GM18507 (cell line): ENCODE results near the gene PDE4D.
A peak's percentile ranks its signal among the peaks of the same experiment; 100 is the strongest.
"Not testable (repeated sequence)": the region's sequence is repeated elsewhere in the genome, so short reads cannot be mapped to it uniquely, and the experiment has no call there.

Experiments
- DNase-seq: peaks from one replicate; pipeline ENCODE4 v3.0.0; 2011; ENCODE audit warnings: low read depth; ENCODE audit not compliant: insufficient read length; ENCODE audit errors: extremely low spot score
- FAIRE-seq: peaks from 2 replicates; lab custom pipeline; 2011; peaks lifted over from hg19 to GRCh38; lab: Jason Lieb, UNC

Gene PDE4D

GRCh38 chr5:59380350-59380951, 513.1 kb downstream of the PDE4D start:
- peak; percentile 76 for FAIRE-seq
- peak; percentile 5 for DNase-seq

- FAIRE-seq = not testable (repeated sequence)
Observed at GRCh38 chr5:59374036-59374435, 519.5 kb downstream of the PDE4D start.

GRCh38 chr5:59371525-59372127, 521.9 kb downstream of the PDE4D start:
- no peak for FAIRE-seq

More at GRCh38 chr5:59374036-59374435, 519.5 kb downstream of the PDE4D start:
- not testable (repeated sequence) for DNase-seq

GRCh38 chr5:59368951-59369350, 524.6 kb downstream of the PDE4D start:
- FAIRE-seq (no peak), DNase-seq (no peak)

More at GRCh38 chr5:59371525-59372127, 521.9 kb downstream of the PDE4D start:
- DNase-seq = no peak

- no peak for DNase-seq
- FAIRE-seq = peak; percentile 73
Observed at GRCh38 chr5:59367791-59368394, 525.6 kb downstream of the PDE4D start.

- DNase-seq (no peak), FAIRE-seq (no peak)
Observed at GRCh38 chr5:59366784-59367183, 526.7 kb downstream of the PDE4D start.

- DNase-seq = no peak
- FAIRE-seq = no peak
Observed at GRCh38 chr5:59362438-59362837, 531.1 kb downstream of the PDE4D start.

GRCh38 chr5:59361454-59361853, 532.1 kb downstream of the PDE4D start:
- FAIRE-seq (no peak), DNase-seq (no peak)

GRCh38 chr5:59360130-59360555, 533.4 kb downstream of the PDE4D start:
- FAIRE-seq = no peak

GRCh38 chr5:59358005-59358861, 535.3 kb downstream of the PDE4D start:
- DNase-seq (no peak), FAIRE-seq (no peak)

More at GRCh38 chr5:59360130-59360555, 533.4 kb downstream of the PDE4D start:
- no peak for DNase-seq

GRCh38 chr5:59357381-59357977, 536.0 kb downstream of the PDE4D start:
- FAIRE-seq (no peak), DNase-seq (no peak)

GRCh38 chr5:59356813-59357380, 536.6 kb downstream of the PDE4D start:
- FAIRE-seq (no peak), DNase-seq (no peak)

- DNase-seq = no peak
- no peak for FAIRE-seq
Observed at GRCh38 chr5:59354811-59355210, 538.7 kb downstream of the PDE4D start.

GRCh38 chr5:59354274-59354673, 539.3 kb downstream of the PDE4D start:
- no peak for FAIRE-seq
- no peak for DNase-seq

- FAIRE-seq (no peak), DNase-seq (no peak)
Observed at GRCh38 chr5:59351076-59351794, 542.3 kb downstream of the PDE4D start.

- FAIRE-seq = no peak
- DNase-seq = no peak
Observed at GRCh38 chr5:59348189-59348588, 545.3 kb downstream of the PDE4D start.

GRCh38 chr5:59346982-59347381, 546.5 kb downstream of the PDE4D start:
- no peak for FAIRE-seq
- DNase-seq = no peak

- no peak for DNase-seq
- FAIRE-seq = no peak
Observed at GRCh38 chr5:59346514-59346913, 547.0 kb downstream of the PDE4D start.

- DNase-seq (no peak), FAIRE-seq (no peak)
Observed at GRCh38 chr5:59342181-59342580, 551.3 kb downstream of the PDE4D start.
